Measurements from ENCODE around the gene FAM241B. TPM values are rescaled to one million over a fixed set of nuclear protein-coding genes. Genes with fewer than 3 reads are reported as not detected.

The FAM241B gene
- polyA plus RNA-seq, 1 donor from 2014 or later = 135 TPM

GRCh38 chr10:69662901-69663300, 32.9 kb downstream of the FAM241B start:
- no peaks in the 10 kb centered on the region for H3K9me3 ChIP-seq (ENCODE audit: low read length)
- no peak for TF ChIP-seq SMC3 (conservative IDR thresholded peaks at IDR 0.05; ENCODE audit: poor library complexity)
- no peak for TF ChIP-seq POLR2AphosphoS5 (IDR thresholded peaks at IDR 0.05)
- no peak for TF ChIP-seq CTCF (IDR thresholded peaks at IDR 0.05; ENCODE audit: poor library complexity, severe bottlenecking)
- TF ChIP-seq MXI1 (conservative IDR thresholded peaks at IDR 0.05; ENCODE audit: poor library complexity, severe bottlenecking) = no peak
- TF ChIP-seq EP300 (conservative IDR thresholded peaks at IDR 0.05; ENCODE audit: poor library complexity, severe bottlenecking) = no peak
- TF ChIP-seq TAF1 (IDR thresholded peaks at IDR 0.05; ENCODE audit: low read depth) = no peak
- no peak for TF ChIP-seq EZH2 (IDR thresholded peaks at IDR 0.05; ENCODE audit: borderline replicate concordance, insufficient read depth, low read length, poor library complexity, severe bottlenecking)
- TF ChIP-seq RAD21 (conservative IDR thresholded peaks at IDR 0.05) = no peak
- no peak for TF ChIP-seq REST (IDR thresholded peaks at IDR 0.05; ENCODE audit: borderline replicate concordance)
- H3F3A ChIP-seq (ENCODE audit: insufficient read depth, low read length, poor library complexity, severe bottlenecking) = no peaks in the 10 kb centered on the region

GRCh38 chr10:69663369-69663947, 33.4 kb downstream of the FAM241B start:
- H3K27me3 ChIP-seq (ENCODE audit: insufficient read depth, low read depth, low read length) = no peaks in the 10 kb centered on the region
- no peak overlapping the region for H3K27ac ChIP-seq (ENCODE audit: low read length)
- H4K20me1 ChIP-seq (ENCODE audit: insufficient read depth) = no peaks in the 10 kb centered on the region

More at GRCh38 chr10:69662901-69663300, 32.9 kb downstream of the FAM241B start:
- Histone ChIP-seq H3K36me3 (ENCODE audit: insufficient read depth, low read length) (no peaks in the 10 kb centered on the region), H2AFZ (ENCODE audit: low read depth, low read length) (no peak overlapping the region), H3K79me2 (replicated peaks; ENCODE audit: insufficient read depth, low read length) (no peaks in the 10 kb centered on the region), H3K4me2 (ENCODE audit: low read length) (no peak overlapping the region), H3K9ac (ENCODE audit: low read length) (no peak overlapping the region), H3K4me3 (ENCODE audit: low read length) (no peak overlapping the region), H4K20me1 (ENCODE audit: insufficient read depth) (no peaks in the 10 kb centered on the region), H3K27ac (ENCODE audit: low read length) (no peak overlapping the region), H3K27me3 (ENCODE audit: insufficient read depth, low read depth, low read length) (no peaks in the 10 kb centered on the region), H3K9me2 (ENCODE audit: insufficient read depth, low read length) (no peaks in the 10 kb centered on the region)

More at GRCh38 chr10:69663369-69663947, 33.4 kb downstream of the FAM241B start:
- H3K4me3 ChIP-seq (ENCODE audit: low read length) = no peak overlapping the region
- H3K9me2 ChIP-seq (ENCODE audit: insufficient read depth, low read length) = no peaks in the 10 kb centered on the region
- no peaks in the 10 kb centered on the region for H3K9me3 ChIP-seq (ENCODE audit: low read length)
- H3K9ac ChIP-seq (ENCODE audit: low read length) = no peak overlapping the region
- no peaks in the 10 kb centered on the region for H3K36me3 ChIP-seq (ENCODE audit: insufficient read depth, low read length)
- H3F3A ChIP-seq (ENCODE audit: insufficient read depth, low read length, poor library complexity, severe bottlenecking) = no peaks in the 10 kb centered on the region
- H3K79me2 ChIP-seq (replicated peaks; ENCODE audit: insufficient read depth, low read length) = no peaks in the 10 kb centered on the region
- no peak overlapping the region for H3K4me2 ChIP-seq (ENCODE audit: low read length)
- TF ChIP-seq CTCF (IDR thresholded peaks at IDR 0.05; ENCODE audit: poor library complexity, severe bottlenecking) = no peak
- TF ChIP-seq REST (IDR thresholded peaks at IDR 0.05; ENCODE audit: borderline replicate concordance) = no peak
- no peak for TF ChIP-seq MXI1 (conservative IDR thresholded peaks at IDR 0.05; ENCODE audit: poor library complexity, severe bottlenecking)
- no peak for TF ChIP-seq POLR2AphosphoS5 (IDR thresholded peaks at IDR 0.05)
- TF ChIP-seq TAF1 (IDR thresholded peaks at IDR 0.05; ENCODE audit: low read depth) = no peak
- no peak for TF ChIP-seq EZH2 (IDR thresholded peaks at IDR 0.05; ENCODE audit: borderline replicate concordance, insufficient read depth, low read length, poor library complexity, severe bottlenecking)
- TF ChIP-seq SMC3 (conservative IDR thresholded peaks at IDR 0.05; ENCODE audit: poor library complexity) = no peak
- TF ChIP-seq RAD21 (conservative IDR thresholded peaks at IDR 0.05) = no peak
- TF ChIP-seq EP300 (conservative IDR thresholded peaks at IDR 0.05; ENCODE audit: poor library complexity, severe bottlenecking) = no peak
- no peak overlapping the region for H2AFZ ChIP-seq (ENCODE audit: low read depth, low read length)
